Choroid plexus epithelial cell (primary cell): ENCODE data around the gene CDT1.

Experiments used
- DNase-seq: peaks from one replicate; pipeline ENCODE4 v3.0.0-alpha.2; 2010; ENCODE audit warnings: low read depth
- H3K4me3 ChIP-seq: 2 replicates; pipeline ENCODE4 v1.5.1; 2011; ENCODE audit warnings: low read depth, mild to moderate bottlenecking, control low read depth, low read length, moderate library complexity
- CTCF ChIP-seq: conservative IDR thresholded peaks from 2 replicates; pipeline ENCODE4 v1.5.1; 2011; ENCODE audit warnings: low read depth, mild to moderate bottlenecking, control low read depth, inconsistent platforms, low read length, moderate library complexity

The CDT1 gene

DNA sequence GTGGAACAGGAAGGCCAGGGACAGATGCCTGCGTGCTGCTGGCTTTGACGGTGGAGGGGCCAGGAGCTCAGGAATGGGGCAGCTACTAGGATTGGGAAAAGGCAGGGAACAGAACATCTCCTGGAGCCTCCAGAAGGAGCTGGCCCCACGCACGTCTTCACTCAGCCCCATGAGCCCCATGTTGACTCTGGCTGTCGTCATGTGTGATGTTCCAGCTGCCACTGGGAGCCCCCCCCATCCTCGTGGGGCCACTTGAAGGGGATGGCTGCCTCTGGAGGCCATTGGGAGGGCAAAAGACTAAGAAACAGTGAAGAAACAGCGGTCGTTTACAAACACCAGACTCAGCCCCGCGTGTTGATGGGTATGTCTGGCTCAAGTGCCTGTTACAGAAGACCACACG, 26.7 kb downstream of the CDT1 start:
- no peak for TF ChIP-seq CTCF
- H3K4me3 ChIP-seq: no peak overlapping the region
- no peak for DNase-seq

- TF ChIP-seq CTCF: no peak
- DNase-seq: no peak
- no peak overlapping the region for H3K4me3 ChIP-seq
These were observed 27.2 kb downstream of the CDT1 start for GRCh38 chr16:88830783-88831182.

GRCh38 chr16:88831838-88832237, 28.2 kb downstream of the CDT1 start:
- TF ChIP-seq CTCF: no peak
- no peak for DNase-seq
- no peak overlapping the region for H3K4me3 ChIP-seq

DNA sequence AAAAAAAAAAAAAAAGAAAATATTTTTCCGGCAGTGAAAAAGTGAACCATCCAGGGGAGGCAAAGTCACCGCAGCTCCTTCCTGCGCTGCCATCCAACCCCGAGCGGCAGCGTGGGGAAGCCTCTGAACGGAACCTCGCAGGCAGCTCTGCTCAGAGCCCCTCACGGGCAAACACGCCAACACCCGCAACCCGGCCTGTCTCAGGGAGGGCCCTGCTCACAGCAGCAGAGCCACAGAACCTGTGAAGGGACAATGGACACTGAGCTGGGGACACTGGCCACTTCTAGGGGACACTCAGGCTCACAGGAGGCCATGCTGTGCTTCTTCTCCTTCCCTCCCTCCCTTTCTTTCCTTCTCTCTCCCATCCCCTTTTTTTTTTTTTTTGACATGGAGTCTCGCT, 29.5 kb downstream of the CDT1 start:
- no peak for DNase-seq
- no peak overlapping the region for H3K4me3 ChIP-seq
- TF ChIP-seq CTCF: no peak

GRCh38 chr16:88834670-88835069, 31.1 kb downstream of the CDT1 start:
- DNase-seq: no peak
- H3K4me3 ChIP-seq: no peak overlapping the region
- no peak for TF ChIP-seq CTCF

DNA sequence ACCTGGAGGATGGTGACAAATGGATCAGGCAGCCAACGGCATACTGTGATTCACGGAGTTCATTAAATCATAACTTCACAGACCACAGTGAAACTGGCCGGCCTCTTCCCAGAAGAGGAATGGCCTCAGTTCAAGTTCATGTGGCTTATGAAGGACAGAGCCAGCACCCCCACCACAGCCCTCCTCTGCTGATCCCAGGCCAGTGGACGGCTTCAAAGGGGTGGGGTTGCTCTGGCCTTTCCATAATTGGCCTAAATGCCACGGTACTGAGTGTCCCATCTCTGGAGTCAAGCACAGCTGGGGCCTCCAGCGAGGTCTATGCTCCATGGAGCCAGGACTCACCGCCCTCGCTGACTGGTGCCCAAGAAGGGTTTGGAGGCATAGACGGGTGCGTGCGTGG, 31.8 kb downstream of the CDT1 start:
- TF ChIP-seq CTCF: no peak
- H3K4me3 ChIP-seq: no peak overlapping the region
- no peak for DNase-seq

GRCh38 chr16:88835818-88836217, 32.2 kb downstream of the CDT1 start:
- H3K4me3 ChIP-seq: no peak overlapping the region
- no peak for TF ChIP-seq CTCF
- no peak for DNase-seq
